ENCODE data around the gene NOG. TPM values are rescaled to one million over a fixed set of nuclear protein-coding genes. Genes with fewer than 3 reads are reported as not detected.
A peak's percentile ranks its signal among the peaks of the same experiment; 100 is the strongest.

Gene NOG
- 1 to 10 TPM in 1 of 2 donors, not detected in 1; 1.5 TPM for total RNA-seq

DNA sequence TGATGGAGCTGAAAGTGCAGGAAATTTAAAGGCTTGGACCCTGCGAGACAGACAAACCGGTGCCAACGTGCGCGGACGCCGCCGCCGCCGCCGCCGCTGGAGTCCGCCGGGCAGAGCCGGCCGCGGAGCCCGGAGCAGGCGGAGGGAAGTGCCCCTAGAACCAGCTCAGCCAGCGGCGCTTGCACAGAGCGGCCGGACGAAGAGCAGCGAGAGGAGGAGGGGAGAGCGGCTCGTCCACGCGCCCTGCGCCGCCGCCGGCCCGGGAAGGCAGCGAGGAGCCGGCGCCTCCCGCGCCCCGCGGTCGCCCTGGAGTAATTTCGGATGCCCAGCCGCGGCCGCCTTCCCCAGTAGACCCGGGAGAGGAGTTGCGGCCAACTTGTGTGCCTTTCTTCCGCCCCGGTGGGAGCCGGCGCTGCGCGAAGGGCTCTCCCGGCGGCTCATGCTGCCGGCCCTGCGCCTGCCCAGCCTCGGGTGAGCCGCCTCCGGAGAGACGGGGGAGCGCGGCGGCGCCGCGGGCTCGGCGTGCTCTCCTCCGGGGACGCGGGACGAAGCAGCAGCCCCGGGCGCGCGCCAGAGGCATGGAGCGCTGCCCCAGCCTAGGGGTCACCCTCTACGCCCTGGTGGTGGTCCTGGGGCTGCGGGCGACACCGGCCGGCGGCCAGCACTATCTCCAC, at the start of gene NOG:
Gene NOG, plus strand, starts transcription at position 54 of the 674 bp plus-strand sequence. Its CDS starts 525 bp downstream, at position 579.
- DNase-seq (ENCODE audit: low spot score), result no peak
- Histone ChIP-seq H3K4me1 (peaks cover 0 to 56% of the 10 kb centered on the region in 2 donors), H3K36me3 (no peaks in the 10 kb centered on the region), H3K27me3 (no peaks in the 10 kb centered on the region), H3K4me3 (peak within 1 kb of the TSS; percentile 44 to 62), H3K9me3 (no peaks in the 10 kb centered on the region), H3K27ac (peak within 1 kb of the TSS; percentile 62 to 67)
- no peak for TF ChIP-seq CTCF (IDR thresholded peaks at IDR 0.05)

DNA sequence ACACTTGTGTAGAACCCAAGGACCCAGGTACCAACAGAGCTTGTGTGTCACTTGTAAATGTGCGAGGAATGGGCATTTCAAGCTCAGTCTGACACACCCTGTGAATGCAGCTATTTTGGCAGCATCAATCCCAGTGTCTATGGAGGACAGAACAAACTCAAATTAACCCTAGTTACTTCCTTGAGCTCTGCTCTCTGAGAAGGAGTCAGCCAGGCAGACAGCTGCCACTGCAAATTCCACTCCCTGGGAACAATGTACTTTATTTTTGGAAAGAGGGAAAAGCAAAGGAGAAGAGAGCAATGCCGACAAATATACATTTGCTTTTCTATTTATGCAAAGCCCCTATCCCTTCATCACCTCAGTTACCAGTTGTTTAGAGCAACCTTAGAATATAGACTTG, 48.4 kb upstream of the NOG start:
- no peaks in the 10 kb centered on the region for H3K27me3 ChIP-seq
- H3K27ac ChIP-seq, result no peak overlapping the region
- H3K4me3 ChIP-seq, result no peak overlapping the region
- no peaks in the 10 kb centered on the region for H3K4me1 ChIP-seq
- no peak for DNase-seq (ENCODE audit: low spot score)
- TF ChIP-seq CTCF (IDR thresholded peaks at IDR 0.05), result no peak
- no peaks in the 10 kb centered on the region for H3K36me3 ChIP-seq
- peaks cover 0 to 3% of the 10 kb centered on the region in 2 donors for H3K9me3 ChIP-seq

DNA sequence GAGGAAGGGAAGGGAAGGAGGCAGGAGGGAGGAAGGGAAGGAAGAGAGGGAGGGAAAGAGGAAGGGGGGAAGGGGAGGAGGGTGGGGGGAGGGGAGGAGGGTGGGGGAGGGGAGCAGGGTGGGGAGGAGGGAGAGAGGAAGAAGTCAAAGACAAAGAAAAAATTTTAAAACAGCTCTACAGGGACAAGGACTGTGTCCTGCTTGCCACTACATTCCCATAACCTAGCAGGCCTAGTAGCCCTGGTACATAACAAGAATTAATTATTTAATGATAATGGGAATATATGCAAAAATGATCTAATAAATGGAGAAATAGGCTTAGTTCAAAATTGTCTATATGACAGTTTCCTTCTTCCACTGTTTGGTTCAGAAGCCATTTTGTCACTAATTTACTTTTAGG, 47.6 kb upstream of the NOG start:
- Histone ChIP-seq H3K27ac (no peak overlapping the region), H3K9me3 (peaks cover 0 to 3% of the 10 kb centered on the region in 2 donors), H3K36me3 (no peaks in the 10 kb centered on the region), H3K4me3 (no peak overlapping the region), H3K4me1 (no peaks in the 10 kb centered on the region), H3K27me3 (no peaks in the 10 kb centered on the region)
- TF ChIP-seq CTCF (IDR thresholded peaks at IDR 0.05), result no peak
- no peak for DNase-seq (ENCODE audit: low spot score)

DNA sequence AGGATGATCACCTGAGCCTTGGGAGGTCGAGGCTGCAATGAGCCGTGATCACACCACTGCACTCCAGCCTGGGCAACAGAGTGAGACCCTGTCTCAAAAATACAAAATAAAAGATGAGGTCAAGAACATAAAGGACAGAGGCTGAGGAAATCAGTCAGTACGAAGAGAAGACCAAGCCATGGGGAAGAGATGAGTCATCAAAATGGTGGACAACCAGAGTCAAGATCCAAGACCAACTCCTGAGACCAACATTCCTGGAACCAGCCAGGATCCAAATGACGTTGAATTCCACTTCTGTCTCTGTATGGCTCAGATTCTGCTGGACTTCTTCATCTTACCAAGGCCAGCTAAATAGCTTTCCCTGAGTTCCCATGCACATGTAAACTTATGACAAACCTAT, 44.8 kb upstream of the NOG start:
- no peak overlapping the region for H3K4me3 ChIP-seq
- peaks cover 0 to 13% of the 10 kb centered on the region in 2 donors for H3K9me3 ChIP-seq
- DNase-seq (ENCODE audit: low spot score), result no peak
- H3K36me3 ChIP-seq, result no peaks in the 10 kb centered on the region
- H3K27me3 ChIP-seq, result no peaks in the 10 kb centered on the region
- H3K4me1 ChIP-seq, result no peaks in the 10 kb centered on the region
- TF ChIP-seq CTCF (IDR thresholded peaks at IDR 0.05), result no peak
- no peak overlapping the region for H3K27ac ChIP-seq

DNA sequence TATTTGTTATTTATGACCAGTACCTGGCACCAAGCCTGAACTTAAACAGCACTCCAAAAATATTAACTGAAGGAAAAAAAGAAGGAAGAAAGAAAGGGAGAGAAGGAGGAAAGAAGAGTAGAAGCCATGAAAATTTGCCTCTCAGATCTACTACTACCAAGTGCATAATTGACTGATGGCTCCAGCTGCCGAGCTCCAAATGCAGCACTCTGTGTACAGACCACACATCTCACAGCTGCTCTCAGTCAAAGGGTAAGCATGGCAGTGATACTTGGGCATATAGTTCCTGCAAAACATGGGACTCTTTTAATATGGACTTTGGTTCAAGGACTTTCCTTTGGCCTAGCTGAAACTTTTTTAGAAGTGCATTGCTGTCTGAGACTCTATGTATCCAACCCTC, 44.0 kb upstream of the NOG start:
- no peak for TF ChIP-seq CTCF (IDR thresholded peaks at IDR 0.05)
- Histone ChIP-seq H3K27me3 (no peaks in the 10 kb centered on the region), H3K36me3 (no peaks in the 10 kb centered on the region), H3K4me3 (no peak overlapping the region), H3K27ac (no peak overlapping the region), H3K9me3 (peaks cover 0 to 13% of the 10 kb centered on the region in 2 donors), H3K4me1 (no peaks in the 10 kb centered on the region)
- no peak for DNase-seq (ENCODE audit: low spot score)

GRCh38 chr17:56557682-56558081, 35.8 kb upstream of the NOG start:
- TF ChIP-seq CTCF (IDR thresholded peaks at IDR 0.05), result no peak
- DNase-seq (ENCODE audit: low spot score), result no peak
- peaks cover 0 to 1% of the 10 kb centered on the region in 2 donors for H3K9me3 ChIP-seq
- H3K36me3 ChIP-seq, result no peaks in the 10 kb centered on the region
- H3K27ac ChIP-seq, result no peak overlapping the region
- H3K4me1 ChIP-seq, result no peaks in the 10 kb centered on the region
- H3K27me3 ChIP-seq, result no peaks in the 10 kb centered on the region
- H3K4me3 ChIP-seq, result no peak overlapping the region

All from right atrium auricular region (tissue), 2 donors.